ENCODE measurements around the gene TEX264.

The TEX264 gene

GRCh38 chr3:51691949-51692348 is 20.9 kb downstream of the TEX264 start:
- no peak for TF ChIP-seq CTCF (IDR thresholded peaks at IDR 0.05; ENCODE audit: borderline replicate concordance, control extremely low read depth, extremely low read depth, insufficient read depth, missing control alignments)
- in situ Hi-C loops (cut with MboI; ENCODE audit: low sequenced_read_pairs, unreplicated experiment), result no loop called here
- no peak for DNase-seq (ENCODE audit: low spot score)

- no peak for DNase-seq (ENCODE audit: low spot score)
- in situ Hi-C loops (cut with MboI; ENCODE audit: low sequenced_read_pairs, unreplicated experiment), result no loop called here
- TF ChIP-seq CTCF (IDR thresholded peaks at IDR 0.05; ENCODE audit: borderline replicate concordance, control extremely low read depth, extremely low read depth, insufficient read depth, missing control alignments), result no peak
These were observed 21.9 kb downstream of the TEX264 start for GRCh38 chr3:51692980-51693395.

GRCh38 chr3:51696954-51697353 is 25.9 kb downstream of the TEX264 start:
- TF ChIP-seq CTCF (IDR thresholded peaks at IDR 0.05; ENCODE audit: borderline replicate concordance, control extremely low read depth, extremely low read depth, insufficient read depth, missing control alignments), result no peak
- DNase-seq (ENCODE audit: low spot score), result no peak
- in situ Hi-C loops (cut with MboI; ENCODE audit: low sequenced_read_pairs, unreplicated experiment), result no loop called here

GRCh38 chr3:51698209-51698608 is 27.2 kb downstream of the TEX264 start:
- TF ChIP-seq CTCF (IDR thresholded peaks at IDR 0.05; ENCODE audit: borderline replicate concordance, control extremely low read depth, extremely low read depth, insufficient read depth, missing control alignments), result no peak
- in situ Hi-C loops (cut with MboI; ENCODE audit: low sequenced_read_pairs, unreplicated experiment), result no loop called here

GRCh38 chr3:51700403-51700802 is 29.4 kb downstream of the TEX264 start:
- in situ Hi-C loops (cut with MboI; ENCODE audit: low sequenced_read_pairs, unreplicated experiment), result no loop called here
- TF ChIP-seq CTCF (IDR thresholded peaks at IDR 0.05; ENCODE audit: borderline replicate concordance, control extremely low read depth, extremely low read depth, insufficient read depth, missing control alignments), result no peak
- no peak for DNase-seq (ENCODE audit: low spot score)

More at GRCh38 chr3:51698209-51698608, 27.2 kb downstream of the TEX264 start:
- DNase-seq (ENCODE audit: low spot score), result no peak

- in situ Hi-C loops (cut with MboI; ENCODE audit: low sequenced_read_pairs, unreplicated experiment), result no loop called here
- DNase-seq (ENCODE audit: low spot score), result no peak
- no peak for TF ChIP-seq CTCF (IDR thresholded peaks at IDR 0.05; ENCODE audit: borderline replicate concordance, control extremely low read depth, extremely low read depth, insufficient read depth, missing control alignments)
These were observed 31.1 kb downstream of the TEX264 start for GRCh38 chr3:51702156-51702555.

Measured in GM13976 (cell line).